H1 (cell line): ENCODE data around the gene CPM. TPM values are rescaled to one million over a fixed set of nuclear protein-coding genes. Genes with fewer than 3 reads are reported as not detected.

Experiments used
- CTCF ChIA-PET: fragments of 300-600 bp; sonication (Branson Sonifier 250); formaldehyde crosslinking; loops from one replicate; lab custom pipeline; 2021; ENCODE audit not compliant: partially characterized antibody; lab: Charles Lee
- POLR2A ChIA-PET: fragments of 300-600 bp; sonication (Branson Sonifier 250); formaldehyde crosslinking; loops from one replicate; lab custom pipeline; 2021; ENCODE audit warnings: inconsistent platforms; ENCODE audit not compliant: partially characterized antibody; lab: Charles Lee
- DNase-seq, 2 experiments: peaks; one replicate each; pipeline versions ENCODE4 v3.0.0 to v3.0.0-alpha.2; 2010 to 2022; ENCODE audit warnings: low spot score in 2 of 2, low read depth in 1 of 2, mixed read lengths in 1 of 2
- FAIRE-seq: peaks from 2 replicates; lab custom pipeline; 2011; peaks lifted over from hg19 to GRCh38; lab: Jason Lieb, UNC
- H2AFZ ChIP-seq: 2 replicates; pipeline ENCODE4 v1.8.1; 2012; ENCODE audit warnings: low read length, inconsistent platforms
- H2AK5ac ChIP-seq: 2 replicates; pipeline ENCODE4 v1.6.1; 2013; ENCODE audit warnings: low read depth, low read length
- H2BK120ac ChIP-seq: replicated peaks from 2 replicates; pipeline ENCODE3; 2013; ENCODE audit warnings: low read depth, low read length, inconsistent platforms
- H2BK12ac ChIP-seq: 2 replicates; pipeline ENCODE4 v1.6.1; 2013; ENCODE audit warnings: low read depth, low read length
- H2BK15ac ChIP-seq: 2 replicates; pipeline ENCODE4 v1.6.1; 2013; ENCODE audit warnings: low read length
- H2BK20ac ChIP-seq: 2 replicates; pipeline ENCODE4 v1.6.1; 2013; ENCODE audit warnings: low read length
- H2BK5ac ChIP-seq: 2 replicates; pipeline ENCODE4 v1.6.1; 2013; ENCODE audit warnings: low read depth, low read length
- H3K14ac ChIP-seq: 2 replicates; pipeline ENCODE4 v1.6.1; 2013; ENCODE audit warnings: inconsistent platforms; ENCODE audit not compliant: insufficient read length
- H3K18ac ChIP-seq: 2 replicates; pipeline ENCODE4 v1.6.1; 2013; ENCODE audit warnings: low read length; ENCODE audit errors: extremely low read depth
- H3K23ac ChIP-seq: 2 replicates; pipeline ENCODE4 v1.6.1; 2013; ENCODE audit warnings: inconsistent platforms; ENCODE audit not compliant: insufficient read length
- H3K23me2 ChIP-seq: 2 replicates; pipeline ENCODE4 v1.6.1; 2013; ENCODE audit warnings: low read depth, low read length
- H3K27ac ChIP-seq: 2 replicates; pipeline ENCODE4 v1.6.1; 2011; ENCODE audit warnings: low read depth, low read length, inconsistent platforms
- H3K27me3 ChIP-seq, 4 experiments: replicated peaks in 1 of 4; 1 replicate in 1 of 4; 2 replicates in 3 of 4; pipeline versions ENCODE4 v1.6.1 to v1.8.1; 2011 to 2013; ENCODE audit warnings: low read length in 3 of 4, mild to moderate bottlenecking in 3 of 4, inconsistent platforms in 2 of 4, mixed read lengths in 2 of 4, moderate library complexity in 1 of 4; ENCODE audit not compliant: control insufficient read depth in 3 of 4, insufficient read depth in 3 of 4; ENCODE audit errors: extremely low read depth in 1 of 4
- H3K36me3 ChIP-seq, 4 experiments: 2 replicates each; pipeline versions ENCODE4 v1.6.1 to v1.8.1; 2011 to 2013; ENCODE audit warnings: mild to moderate bottlenecking in 4 of 4, low read length in 3 of 4, moderate library complexity in 2 of 4, control low read depth in 1 of 4, inconsistent platforms in 1 of 4; ENCODE audit not compliant: insufficient read depth in 4 of 4, control insufficient read depth in 2 of 4
- H3K4ac ChIP-seq: replicated peaks from 2 replicates; pipeline ENCODE3; 2013; ENCODE audit warnings: low read length, low read depth, mixed read lengths, inconsistent platforms; ENCODE audit not compliant: insufficient read length
- H3K4me1 ChIP-seq, 4 experiments: replicated peaks in 1 of 4; 1 replicate in 1 of 4; 2 replicates in 3 of 4; pipeline versions ENCODE4 v1.6.1 to v1.8.1; 2011 to 2013; ENCODE audit warnings: low read length in 3 of 4, inconsistent platforms in 2 of 4, mixed read lengths in 1 of 4; ENCODE audit not compliant: insufficient read depth in 4 of 4, control insufficient read depth in 3 of 4
- H3K4me2 ChIP-seq, 2 experiments: 2 replicates each; pipeline versions ENCODE4 v1.6.1 to v1.8.1; 2011 to 2013; ENCODE audit warnings: low read depth in 2 of 2, low read length in 2 of 2, control low read depth in 1 of 2, inconsistent platforms in 1 of 2, mild to moderate bottlenecking in 1 of 2; ENCODE audit not compliant: insufficient read depth in 1 of 2
- H3K4me3 ChIP-seq, 4 experiments: fragments of 200-600, 300-600 bp in 1 of 4; sonication (generic), shearing (Covaris generic), sonication (Bioruptor Twin) in 1 of 4; 2 replicates each; pipeline versions ENCODE4 v1.5.1 to v1.8.1; 2011 to 2016; ENCODE audit warnings: low read length in 4 of 4, low read depth in 3 of 4, control low read depth in 2 of 4, inconsistent platforms in 2 of 4, mild to moderate bottlenecking in 2 of 4, mixed read lengths in 1 of 4, moderate library complexity in 1 of 4; ENCODE audit not compliant: insufficient read depth in 2 of 4; ENCODE audit errors: extremely low read depth in 1 of 4
- H3K56ac ChIP-seq: replicated peaks from 2 replicates; pipeline ENCODE3; 2013; ENCODE audit warnings: low read depth, mild to moderate bottlenecking, mixed read lengths, low read length, inconsistent platforms; ENCODE audit not compliant: insufficient read length
- H3K79me1 ChIP-seq: 2 replicates; pipeline ENCODE4 v1.6.1; 2013; ENCODE audit warnings: low read depth, low read length, control low read depth
- H3K79me2 ChIP-seq, 2 experiments: 2 replicates each; pipeline versions ENCODE4 v1.6.1 to v1.8.1; 2012 to 2013; ENCODE audit warnings: low read length in 2 of 2, mild to moderate bottlenecking in 2 of 2, inconsistent platforms in 1 of 2; ENCODE audit not compliant: insufficient read depth in 2 of 2, control insufficient read depth in 1 of 2
- H3K9ac ChIP-seq, 4 experiments: replicated peaks in 1 of 4; 1 replicate in 1 of 4; 2 replicates in 3 of 4; pipeline versions ENCODE4 v1.6.1 to v1.8.1; 2011 to 2013; ENCODE audit warnings: low read depth in 3 of 4, low read length in 3 of 4, control low read depth in 2 of 4, mild to moderate bottlenecking in 2 of 4, moderate library complexity in 2 of 4, inconsistent platforms in 1 of 4; ENCODE audit errors: extremely low read depth in 1 of 4
- H3K9me3 ChIP-seq, 2 experiments: 2 replicates each; pipeline versions ENCODE4 v1.6.1 to v1.8.1; 2012 to 2013; ENCODE audit warnings: mild to moderate bottlenecking in 2 of 2, moderate library complexity in 2 of 2, control low read depth in 1 of 2, inconsistent platforms in 1 of 2, low read depth in 1 of 2, low read length in 1 of 2, mixed read lengths in 1 of 2; ENCODE audit not compliant: insufficient read depth in 2 of 2
- H4K20me1 ChIP-seq, 2 experiments: replicated peaks in 1 of 2; 2 replicates each; pipeline versions ENCODE3 to v1.8.1; 2011 to 2013; ENCODE audit warnings: inconsistent platforms in 2 of 2, low read length in 2 of 2, mild to moderate bottlenecking in 1 of 2; ENCODE audit not compliant: insufficient read depth in 2 of 2, control insufficient read depth in 1 of 2
- H4K5ac ChIP-seq: 2 replicates; pipeline ENCODE4 v1.6.1; 2013; ENCODE audit warnings: low read length, low read depth, mixed read lengths, inconsistent platforms; ENCODE audit not compliant: insufficient read length
- H4K8ac ChIP-seq: 2 replicates; pipeline ENCODE4 v1.8.0; 2013; ENCODE audit warnings: mild to moderate bottlenecking, moderate library complexity, low read length, inconsistent platforms; ENCODE audit not compliant: insufficient read depth; ENCODE audit errors: extremely low read depth
- H4K91ac ChIP-seq: replicated peaks from 2 replicates; pipeline ENCODE3; 2013; ENCODE audit warnings: low read length, mixed read lengths, inconsistent platforms; ENCODE audit not compliant: insufficient read length
- ASH2L ChIP-seq: fragments of 200-600, 300-600 bp; sonication (generic); IDR thresholded peaks from one replicate; pipeline ENCODE4 v1.7.1; 2017; ENCODE audit warnings: low read length
- CREB1 ChIP-seq: IDR thresholded peaks from 2 replicates; pipeline ENCODE4 v1.6.1; 2012; ENCODE audit warnings: inconsistent platforms
- EGR1 ChIP-seq: IDR thresholded peaks from 2 replicates; pipeline ENCODE4 v1.6.1; 2011; ENCODE audit warnings: low read depth, low read length, borderline replicate concordance
- EZH2 ChIP-seq: fragments of 200-600 bp; sonication (generic); IDR thresholded peaks from 2 replicates; pipeline ENCODE4 v1.7.1; 2012; ENCODE audit warnings: low read depth, mild to moderate bottlenecking, moderate library complexity, low read length, inconsistent platforms; ENCODE audit not compliant: severe bottlenecking
- HDAC6 ChIP-seq: IDR thresholded peaks from one replicate; pipeline ENCODE4 v1.7.1; 2012; ENCODE audit warnings: low read depth, mild to moderate bottlenecking, inconsistent platforms, low read length, moderate library complexity
- KDM5A ChIP-seq: fragments of 200-600 bp; IDR thresholded peaks from 2 replicates; pipeline ENCODE4 v1.7.1; 2012; ENCODE audit warnings: mild to moderate bottlenecking, low read length, inconsistent platforms, mixed read lengths
- RNF2 ChIP-seq: fragments of 200-900, 300-1000 bp; sonication (generic); IDR thresholded peaks from 2 replicates; pipeline ENCODE4 v1.7.1; 2016; ENCODE audit warnings: borderline replicate concordance, low read depth, mild to moderate bottlenecking, antibody characterized with exemption, low read length; ENCODE audit not compliant: poor library complexity, severe bottlenecking; ENCODE audit errors: missing control alignments
- SAP30 ChIP-seq: fragments of 300-600 bp; sonication (generic); IDR thresholded peaks from 2 replicates; pipeline ENCODE4 v1.7.1; 2012; ENCODE audit warnings: low read length, moderate library complexity, mild to moderate bottlenecking, inconsistent platforms; ENCODE audit not compliant: insufficient read depth, insufficient replicate concordance
- SIRT6 ChIP-seq: IDR thresholded peaks from one replicate; pipeline ENCODE4 v1.7.1; 2012; ENCODE audit warnings: low read length, inconsistent platforms
- TAF1 ChIP-seq: IDR thresholded peaks from 2 replicates; pipeline ENCODE4 v1.6.1; 2011; ENCODE audit warnings: mild to moderate bottlenecking, low read depth, low read length
- TBP ChIP-seq: IDR thresholded peaks from 2 replicates; pipeline ENCODE4 v1.6.1; 2011; ENCODE audit warnings: low read depth, low read length, improper control_type of control experiment
- YY1 ChIP-seq: IDR thresholded peaks from 2 replicates; pipeline ENCODE4 v1.6.1; 2011; ENCODE audit warnings: low read depth, mild to moderate bottlenecking, low read length
- WGBS, 2 experiments: shearing (Covaris generic) in 1 of 2; methylation state at CpG; one replicate each; pipeline versions ENCODE4 v1.1.6 to v1.1.7; 2013 to 2015; ENCODE audit warnings: low lambda C conversion rate in 2 of 2, mixed read lengths in 2 of 2, inconsistent platforms in 1 of 2, low coverage in 1 of 2, missing lambda C conversion rate in 1 of 2; ENCODE audit not compliant: insufficient replicate concordance in 2 of 2, insufficient coverage in 1 of 2, insufficient read length in 1 of 2; ENCODE audit errors: extremely low coverage in 1 of 2, missing lambda C conversion rate in 1 of 2; 5-methylcytosine and 5-hydroxymethylcytosine counted together
- polyA plus RNA-seq, 7 experiments: library from polyadenylated mRNA; depleted of rRNA in 3 of 7; stranded (reverse) in 5 of 7; unstranded in 2 of 7; fragments of >200 nt in 5 of 7; fragments of 200-250 nt in 2 of 7; gene quantifications; 1 replicate in 5 of 7; 2 replicates in 1 of 7; 4 replicates in 1 of 7; pipeline versions ENCODE4 v1.2.1 to v1.2.3, GENCODE V29; 2011 to 2013; ENCODE audit warnings: missing spikeins in 2 of 7, mixed read lengths in 2 of 7
- total RNA-seq: library from RNA; stranded (reverse); fragmentation: NEBNext Ultra II Directional; extraction: Animal tissue kit (Norgen Biotek cat#: 25700); gene quantifications from 2 replicates; pipeline ENCODE4 v1.2.1, GENCODE V29; 2021

The CPM gene
- total and polyA plus RNA-seq, 2 of the 8 experiments (the other 6 are each of a cell fraction or from before 2014, with no cell fraction given), result 0.33 to 3.1 TPM

DNA sequence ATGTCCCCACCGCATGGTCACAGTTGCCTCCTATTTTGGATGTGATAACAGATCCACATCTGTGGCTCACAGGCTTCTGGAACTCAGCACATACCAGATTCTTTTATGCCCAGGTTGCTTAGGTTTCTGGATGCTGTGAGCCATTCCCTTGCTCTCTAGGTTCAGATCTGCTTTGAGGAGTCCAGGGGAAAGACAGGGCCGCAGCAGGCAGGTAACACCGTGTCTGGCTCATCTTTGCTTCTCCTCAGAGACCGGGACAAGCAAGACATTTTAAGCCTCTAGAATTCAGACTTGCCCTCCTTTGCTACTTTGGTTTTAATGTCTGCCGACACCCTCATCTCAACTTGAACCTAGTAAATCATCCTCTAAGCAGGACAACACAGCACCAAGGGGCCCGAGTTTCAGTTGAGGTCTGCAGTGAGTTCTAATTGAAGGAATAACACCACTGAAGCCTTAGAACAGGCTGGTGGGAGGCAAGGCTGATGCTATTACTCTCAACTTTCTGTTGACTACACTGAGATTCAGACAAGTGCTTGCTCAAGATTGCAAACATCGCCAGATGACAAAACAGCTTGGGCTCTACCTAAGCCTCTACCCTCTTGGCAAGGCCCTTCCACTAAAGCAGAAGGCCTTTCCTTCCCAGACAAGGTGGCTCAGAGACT, 69.7 kb downstream of the CPM start:
- Histone ChIP-seq H3K4me1 (peaks cover 2 to 5% (median 4%) of the 10 kb centered on the region in 4 experiments; a peak in 4 of 7 replicates), H3K14ac (no peak overlapping the region), H3K79me1 (no peaks in the 10 kb centered on the region), H3K4me3 (no peak overlapping the region), H4K91ac (no peak overlapping the region), H3K4me2 (no peak overlapping the region), H2BK15ac (no peak overlapping the region), H3K36me3 (no peaks in the 10 kb centered on the region), H2BK12ac (no peak overlapping the region), H3K79me2 (no peaks in the 10 kb centered on the region), H3K9ac (0 out of 7 replicates have a peak overlapping the region, but pooled peaks of 1 of the 4 experiments have one; percentile 10), H3K56ac (no peak overlapping the region), H4K8ac (no peak overlapping the region), H4K5ac (no peak overlapping the region), H2BK20ac (no peak overlapping the region), H3K23ac (no peak overlapping the region), H3K4ac (no peak overlapping the region), H3K23me2 (no peaks in the 10 kb centered on the region; the same call in 1 of the 2 replicates), H2AFZ (peak overlapping the region; percentile 72), H3K27ac (no peak overlapping the region), H3K9me3 (no peaks in the 10 kb centered on the region), H3K27me3 (no peaks in the 10 kb centered on the region), H4K20me1 (no peaks in the 10 kb centered on the region), H2BK120ac (no peak overlapping the region), H2BK5ac (no peak overlapping the region), H3K18ac (no peak overlapping the region), H2AK5ac (no peak overlapping the region)
- POLR2A ChIA-PET, result interaction anchor here (0.6 kb wide), 2 partner anchors 236 to 431 kb away, joined by 3 read pairs; no protein-coding TSS in a partner anchor
- CTCF ChIA-PET, result interaction anchor here (0.6 to 2.6 kb wide), 4 partner anchors 13 to 279 kb away, joined by 3 to 9 read pairs (median 6); no protein-coding TSS in a partner anchor
- TF ChIP-seq TAF1, result no peak
- no peak for TF ChIP-seq ASH2L
- TF ChIP-seq TBP, result no peak
- TF ChIP-seq KDM5A, result no peak
- TF ChIP-seq YY1, result no peak
- TF ChIP-seq EGR1, result no peak
- no peak for TF ChIP-seq CREB1
- no peak for TF ChIP-seq EZH2
- no peak for TF ChIP-seq SAP30
- no peak for TF ChIP-seq RNF2
- no peak for TF ChIP-seq HDAC6
- TF ChIP-seq SIRT6, result no peak
- WGBS, 2 experiments, result 90% methylated on average over 7 of the region's 7 CpGs; no CpG with 5 or more reads in 1 of the 2 experiments
- DNase-seq (no peak), FAIRE-seq (no peak)
